Measurements from ENCODE around the gene POU3F1.
A peak's percentile ranks its signal among the peaks of the same experiment; 100 is the strongest.

POU3F1 gene

DNA sequence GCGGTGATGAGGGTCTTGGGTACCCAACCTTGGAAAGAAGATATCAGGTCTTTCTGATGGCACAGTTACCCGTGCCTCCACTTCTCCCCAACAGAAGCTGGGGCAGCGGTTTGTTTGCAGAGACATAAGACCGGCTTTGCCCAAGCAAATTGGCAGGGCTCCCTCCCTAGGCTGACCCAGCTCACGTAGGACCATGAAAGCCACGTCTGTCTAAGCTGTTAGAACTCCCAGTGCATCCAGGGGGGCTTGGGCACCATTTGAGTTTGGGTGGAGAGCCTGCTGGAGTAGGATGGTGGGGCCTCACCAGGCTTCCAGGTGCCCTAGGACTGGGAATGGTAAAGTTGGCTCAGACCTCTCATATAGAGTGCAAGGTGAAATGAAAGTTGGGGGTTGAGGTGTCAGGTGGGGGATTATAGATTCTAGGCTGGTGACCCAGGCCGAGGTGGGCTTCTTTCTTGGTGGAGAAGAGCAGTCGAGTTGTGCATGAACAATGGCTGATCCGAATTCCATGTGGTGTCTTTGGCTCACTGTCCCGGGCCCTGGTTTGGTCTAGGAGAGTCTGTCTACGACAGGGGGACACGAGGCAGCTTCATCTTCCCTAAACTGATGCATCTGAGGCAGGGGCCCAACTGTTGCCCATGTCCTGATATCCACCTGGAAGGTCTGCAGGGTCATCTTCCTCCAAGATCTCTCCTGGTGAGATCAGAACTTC is 3.4 kb downstream of the POU3F1 start:
- H2AK5ac ChIP-seq (ENCODE audit: low read length, severe bottlenecking) = no peak overlapping the region
- H3K4me1 ChIP-seq (ENCODE audit: control insufficient read depth, insufficient read depth, low read depth, low read length) = peaks cover 42% of the 10 kb centered on the region
- H3K9ac ChIP-seq (ENCODE audit: low read length) = no peak overlapping the region
- no peak overlapping the region for H3K4me2 ChIP-seq (ENCODE audit: low read length, poor library complexity, severe bottlenecking)
- 84% methylated on average over 12 of the region's 12 CpGs for WGBS
- H3K23ac ChIP-seq (ENCODE audit: low read length in 2 of 2) = no peak overlapping the region
- no peak overlapping the region for H2BK15ac ChIP-seq (ENCODE audit: low read depth, poor library complexity, severe bottlenecking)
- H3K79me1 ChIP-seq (replicated peaks; ENCODE audit: low read length, poor library complexity, severe bottlenecking) = no peaks in the 10 kb centered on the region
- H3K14ac ChIP-seq (ENCODE audit: low read length in 2 of 2) = no peak overlapping the region
- no peak for DNase-seq
- no peak overlapping the region for H3K27ac ChIP-seq (ENCODE audit: low read length, poor library complexity, severe bottlenecking)
- no peak overlapping the region for H3K4ac ChIP-seq (ENCODE audit: low read depth in 1 of 2, low read length in 2 of 2)
- H3K9me3 ChIP-seq (ENCODE audit: control insufficient read depth, low read length) = no peaks in the 10 kb centered on the region
- no peak overlapping the region for H4K91ac ChIP-seq (ENCODE audit: low read length)
- H2AFZ ChIP-seq (ENCODE audit: low read depth, low read length) = no peak overlapping the region
- H3K4me3 ChIP-seq (ENCODE audit: insufficient read depth in 1 of 2, low read depth in 1 of 2, low read length in 2 of 2) = no peak overlapping the region
- H2BK5ac ChIP-seq (ENCODE audit: low read depth, low read length, poor library complexity, severe bottlenecking) = no peak overlapping the region
- no peak overlapping the region for H2BK120ac ChIP-seq (ENCODE audit: low read depth, low read length)
- peaks cover 58 to 72% of the 10 kb centered on the region in 2 experiments for H3K27me3 ChIP-seq (ENCODE audit: control insufficient read depth in 1 of 2, insufficient read depth in 1 of 2, low read length in 2 of 2)
- no peak overlapping the region for H3K18ac ChIP-seq (ENCODE audit: low read depth in 1 of 2, low read length in 2 of 2)
- no peak overlapping the region for H4K8ac ChIP-seq (ENCODE audit: low read length)
- H2BK12ac ChIP-seq (ENCODE audit: low read length in 2 of 2) = no peak overlapping the region
- no peaks in the 10 kb centered on the region for H3K36me3 ChIP-seq (ENCODE audit: control insufficient read depth in 1 of 2, insufficient read depth in 2 of 2, low read depth in 1 of 2, low read length in 2 of 2)

DNA sequence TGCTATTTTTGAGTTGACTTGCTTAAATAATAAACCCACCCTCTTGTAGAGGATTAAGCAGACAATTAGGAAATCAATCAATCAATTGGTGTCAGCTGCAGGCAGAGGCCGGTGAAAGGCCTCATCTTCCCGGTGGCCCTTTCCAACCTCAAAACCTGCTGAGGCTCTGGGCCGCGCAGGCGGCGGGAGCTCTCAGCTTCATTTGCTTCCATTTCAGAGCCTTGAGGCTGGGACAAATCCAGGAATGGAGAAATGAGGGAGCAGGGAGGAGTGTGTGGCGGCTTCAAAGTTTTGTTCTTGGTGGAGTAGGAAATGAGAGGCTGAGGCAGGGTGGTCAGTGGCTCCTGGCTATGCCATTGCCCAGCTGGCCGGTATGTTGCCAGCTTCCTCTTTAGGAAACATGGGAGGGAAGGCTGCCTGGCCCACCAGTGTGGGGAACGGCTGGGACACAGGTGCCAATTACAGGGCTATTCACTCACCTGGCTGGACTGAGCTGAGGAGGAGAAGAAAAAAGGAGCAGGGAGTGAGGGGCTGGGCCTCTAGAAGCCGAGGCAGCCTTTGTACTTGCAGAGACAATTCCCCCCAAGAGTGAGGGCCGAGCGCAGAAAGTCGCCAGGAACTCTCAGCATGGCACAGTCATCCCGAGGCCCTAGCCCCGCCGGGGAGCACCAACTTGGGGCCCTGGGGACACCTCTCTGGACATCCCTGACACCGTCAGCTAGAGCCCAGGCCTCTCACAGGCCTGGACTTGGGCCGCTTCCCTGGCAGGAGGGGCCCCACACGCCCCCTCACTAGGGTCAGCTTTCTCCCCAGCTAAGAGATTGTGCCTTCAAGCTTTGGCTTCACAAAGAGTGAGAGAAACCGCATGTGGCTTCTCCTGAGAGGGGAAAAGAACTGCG is 4.4 kb downstream of the POU3F1 start:
- no peak overlapping the region for H4K8ac ChIP-seq (ENCODE audit: low read length)
- H3K36me3 ChIP-seq (ENCODE audit: control insufficient read depth in 1 of 2, insufficient read depth in 2 of 2, low read depth in 1 of 2, low read length in 2 of 2) = no peaks in the 10 kb centered on the region
- no peak overlapping the region for H3K4me2 ChIP-seq (ENCODE audit: low read length, poor library complexity, severe bottlenecking)
- WGBS = 90% methylated on average over 21 of the region's 21 CpGs
- no peak overlapping the region for H3K14ac ChIP-seq (ENCODE audit: low read length in 2 of 2)
- H3K4me1 ChIP-seq (ENCODE audit: control insufficient read depth, insufficient read depth, low read depth, low read length) = peaks cover 35% of the 10 kb centered on the region
- H3K9me3 ChIP-seq (ENCODE audit: control insufficient read depth, low read length) = no peaks in the 10 kb centered on the region
- H3K79me1 ChIP-seq (replicated peaks; ENCODE audit: low read length, poor library complexity, severe bottlenecking) = no peaks in the 10 kb centered on the region
- H2BK15ac ChIP-seq (ENCODE audit: low read depth, poor library complexity, severe bottlenecking) = no peak overlapping the region
- H3K4ac ChIP-seq (ENCODE audit: low read depth in 1 of 2, low read length in 2 of 2) = no peak overlapping the region
- no peak overlapping the region for H2BK5ac ChIP-seq (ENCODE audit: low read depth, low read length, poor library complexity, severe bottlenecking)
- DNase-seq = no peak
- H2BK12ac ChIP-seq (ENCODE audit: low read length in 2 of 2) = no peak overlapping the region
- no peak overlapping the region for H4K91ac ChIP-seq (ENCODE audit: low read length)
- no peak overlapping the region for H3K9ac ChIP-seq (ENCODE audit: low read length)
- H2AFZ ChIP-seq (ENCODE audit: low read depth, low read length) = no peak overlapping the region
- H3K18ac ChIP-seq (ENCODE audit: low read depth in 1 of 2, low read length in 2 of 2) = no peak overlapping the region
- H2AK5ac ChIP-seq (ENCODE audit: low read length, severe bottlenecking) = no peak overlapping the region
- H3K4me3 ChIP-seq (ENCODE audit: insufficient read depth in 1 of 2, low read depth in 1 of 2, low read length in 2 of 2) = no peak overlapping the region
- H3K27ac ChIP-seq (ENCODE audit: low read length, poor library complexity, severe bottlenecking) = no peak overlapping the region
- peaks cover 56 to 64% of the 10 kb centered on the region in 2 experiments for H3K27me3 ChIP-seq (ENCODE audit: control insufficient read depth in 1 of 2, insufficient read depth in 1 of 2, low read length in 2 of 2)
- H2BK120ac ChIP-seq (ENCODE audit: low read depth, low read length) = no peak overlapping the region
- H3K23ac ChIP-seq (ENCODE audit: low read length in 2 of 2) = no peak overlapping the region

DNA sequence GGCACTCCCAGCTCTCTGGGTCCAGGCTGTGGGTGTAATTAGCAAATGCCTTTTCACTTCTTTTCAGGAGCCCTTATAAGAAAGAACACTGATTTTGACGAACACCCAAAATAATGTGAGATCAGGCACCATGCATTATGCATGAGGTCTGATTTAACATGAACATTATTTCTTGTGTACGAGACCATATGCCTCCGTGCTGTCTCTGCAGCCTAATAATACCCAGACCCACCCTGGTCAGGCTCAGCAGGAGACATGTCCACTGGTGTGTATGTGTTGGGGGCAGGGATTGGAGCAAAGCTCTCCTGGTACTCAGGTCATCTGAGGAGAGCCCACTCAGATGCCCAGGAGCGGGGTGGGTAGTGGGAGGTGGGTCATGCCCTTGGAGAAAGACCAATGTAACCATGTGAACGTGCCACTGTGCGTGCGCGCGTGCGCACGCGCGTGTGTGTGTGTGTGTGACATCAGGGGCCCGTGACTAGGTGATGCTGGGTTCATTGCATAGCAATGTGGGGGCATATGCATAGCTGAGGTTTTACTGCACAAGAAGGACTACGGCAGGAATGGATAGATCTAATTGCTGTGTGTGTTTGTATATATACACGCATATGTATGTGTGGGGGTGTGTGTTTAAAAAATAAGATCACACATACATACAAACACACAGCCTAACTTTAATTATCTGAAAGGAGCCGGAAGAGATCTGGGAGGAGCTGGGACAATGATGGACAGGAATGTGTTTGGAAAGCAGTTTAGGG is 7.1 kb downstream of the POU3F1 start:
- no peaks in the 10 kb centered on the region for H3K36me3 ChIP-seq (ENCODE audit: control insufficient read depth in 1 of 2, insufficient read depth in 2 of 2, low read depth in 1 of 2, low read length in 2 of 2)
- no peak overlapping the region for H3K27ac ChIP-seq (ENCODE audit: low read length, poor library complexity, severe bottlenecking)
- no peak for DNase-seq
- H2AK5ac ChIP-seq (ENCODE audit: low read length, severe bottlenecking) = no peak overlapping the region
- H3K79me1 ChIP-seq (replicated peaks; ENCODE audit: low read length, poor library complexity, severe bottlenecking) = no peaks in the 10 kb centered on the region
- peaks cover 47 to 54% of the 10 kb centered on the region in 2 experiments for H3K27me3 ChIP-seq (ENCODE audit: control insufficient read depth in 1 of 2, insufficient read depth in 1 of 2, low read length in 2 of 2)
- H2BK5ac ChIP-seq (ENCODE audit: low read depth, low read length, poor library complexity, severe bottlenecking) = no peak overlapping the region
- no peak overlapping the region for H3K9ac ChIP-seq (ENCODE audit: low read length)
- 97% methylated on average over 15 of the region's 17 CpGs for WGBS
- no peak overlapping the region for H3K4ac ChIP-seq (ENCODE audit: low read depth in 1 of 2, low read length in 2 of 2)
- no peak overlapping the region for H3K18ac ChIP-seq (ENCODE audit: low read depth in 1 of 2, low read length in 2 of 2)
- H4K91ac ChIP-seq (ENCODE audit: low read length) = no peak overlapping the region
- no peak overlapping the region for H2AFZ ChIP-seq (ENCODE audit: low read depth, low read length)
- no peak overlapping the region for H3K23ac ChIP-seq (ENCODE audit: low read length in 2 of 2)
- H3K4me2 ChIP-seq (ENCODE audit: low read length, poor library complexity, severe bottlenecking) = no peak overlapping the region
- H2BK120ac ChIP-seq (ENCODE audit: low read depth, low read length) = no peak overlapping the region
- H4K8ac ChIP-seq (ENCODE audit: low read length) = no peak overlapping the region
- no peak overlapping the region for H2BK12ac ChIP-seq (ENCODE audit: low read length in 2 of 2)
- no peak overlapping the region for H3K14ac ChIP-seq (ENCODE audit: low read length in 2 of 2)
- no peak overlapping the region for H3K4me3 ChIP-seq (ENCODE audit: insufficient read depth in 1 of 2, low read depth in 1 of 2, low read length in 2 of 2)
- no peak overlapping the region for H2BK15ac ChIP-seq (ENCODE audit: low read depth, poor library complexity, severe bottlenecking)
- no peaks in the 10 kb centered on the region for H3K9me3 ChIP-seq (ENCODE audit: control insufficient read depth, low read length)
- H3K4me1 ChIP-seq (ENCODE audit: control insufficient read depth, insufficient read depth, low read depth, low read length) = peaks cover 14% of the 10 kb centered on the region

DNA sequence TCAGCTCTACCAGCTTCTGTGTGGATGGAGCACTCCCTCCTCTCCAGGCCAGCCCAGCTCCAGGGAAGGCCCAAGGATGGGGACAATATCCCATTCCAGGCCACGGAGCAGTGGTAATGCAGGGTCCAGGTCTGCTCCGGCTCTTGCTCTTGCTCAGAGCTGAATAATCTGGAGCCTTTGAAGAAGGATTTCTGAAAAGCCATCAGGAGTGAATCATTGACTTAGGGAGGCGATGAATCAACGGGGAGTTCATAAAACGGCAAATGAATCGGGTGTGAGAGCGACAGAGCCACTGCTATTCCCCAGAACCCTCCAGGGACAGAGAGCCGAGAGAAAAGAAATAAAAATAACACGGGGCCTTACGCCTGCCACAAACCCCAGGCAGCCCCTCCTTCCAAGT is 7.7 kb downstream of the POU3F1 start:
- Histone ChIP-seq H4K91ac (ENCODE audit: low read length) (no peak overlapping the region), H4K8ac (ENCODE audit: low read length) (no peak overlapping the region), H3K27me3 (ENCODE audit: control insufficient read depth in 1 of 2, insufficient read depth in 1 of 2, low read length in 2 of 2) (peaks cover 45 to 47% of the 10 kb centered on the region in 2 experiments), H2BK12ac (ENCODE audit: low read length in 2 of 2) (no peak overlapping the region), H3K36me3 (ENCODE audit: control insufficient read depth in 1 of 2, insufficient read depth in 2 of 2, low read depth in 1 of 2, low read length in 2 of 2) (no peaks in the 10 kb centered on the region), H3K14ac (ENCODE audit: low read length in 2 of 2) (no peak overlapping the region), H3K4me3 (ENCODE audit: insufficient read depth in 1 of 2, low read depth in 1 of 2, low read length in 2 of 2) (no peak overlapping the region), H2AK5ac (ENCODE audit: low read length, severe bottlenecking) (no peak overlapping the region), H3K4ac (ENCODE audit: low read depth in 1 of 2, low read length in 2 of 2) (no peak overlapping the region), H3K79me1 (replicated peaks; ENCODE audit: low read length, poor library complexity, severe bottlenecking) (no peaks in the 10 kb centered on the region), H3K9ac (ENCODE audit: low read length) (no peak overlapping the region), H2BK120ac (ENCODE audit: low read depth, low read length) (no peak overlapping the region), H3K4me2 (ENCODE audit: low read length, poor library complexity, severe bottlenecking) (peak overlapping the region; percentile 12), H3K27ac (ENCODE audit: low read length, poor library complexity, severe bottlenecking) (no peak overlapping the region), H3K9me3 (ENCODE audit: control insufficient read depth, low read length) (no peaks in the 10 kb centered on the region), H3K23ac (ENCODE audit: low read length in 2 of 2) (no peak overlapping the region), H2BK15ac (ENCODE audit: low read depth, poor library complexity, severe bottlenecking) (no peak overlapping the region), H2BK5ac (ENCODE audit: low read depth, low read length, poor library complexity, severe bottlenecking) (no peak overlapping the region), H3K4me1 (ENCODE audit: control insufficient read depth, insufficient read depth, low read depth, low read length) (peaks cover 11% of the 10 kb centered on the region), H2AFZ (ENCODE audit: low read depth, low read length) (no peak overlapping the region), H3K18ac (ENCODE audit: low read depth in 1 of 2, low read length in 2 of 2) (no peak overlapping the region)
- WGBS = 80% methylated on average over 10 of the region's 10 CpGs
- DNase-seq = no peak

All from mesenchymal stem cell (in vitro differentiated cells and primary cell).